ENCODE data around the gene COX19. TPM values are rescaled to one million over a fixed set of nuclear protein-coding genes. Genes with fewer than 3 reads are reported as not detected.
"Not testable (repeated sequence)": the region's sequence is repeated elsewhere in the genome, so short reads cannot be mapped to it uniquely, and the experiment has no call there.

COX19 gene
- total RNA-seq, 1 donor from 2014 or later, result 5.5 TPM

DNA sequence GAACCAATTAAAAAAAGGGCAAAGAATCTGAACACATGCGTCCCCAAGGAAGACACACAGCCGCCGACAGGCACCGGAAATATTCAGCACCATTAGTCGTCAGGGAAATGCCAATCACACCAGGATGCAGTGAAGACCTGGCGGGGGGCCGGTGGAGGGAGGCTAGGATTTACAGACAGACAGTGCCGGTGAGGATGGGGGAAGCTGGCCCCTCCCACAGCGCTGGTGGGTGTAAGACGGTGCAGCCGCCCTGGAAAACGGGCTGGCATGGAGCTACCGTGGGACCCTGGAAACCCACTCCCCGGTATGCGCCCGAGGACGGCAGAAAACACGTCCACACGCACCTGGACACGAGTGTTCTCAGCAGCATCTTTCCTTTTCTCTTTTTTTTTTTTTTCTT lies 16.1 kb downstream of the COX19 start:
- ATAC-seq, result no peak

DNA sequence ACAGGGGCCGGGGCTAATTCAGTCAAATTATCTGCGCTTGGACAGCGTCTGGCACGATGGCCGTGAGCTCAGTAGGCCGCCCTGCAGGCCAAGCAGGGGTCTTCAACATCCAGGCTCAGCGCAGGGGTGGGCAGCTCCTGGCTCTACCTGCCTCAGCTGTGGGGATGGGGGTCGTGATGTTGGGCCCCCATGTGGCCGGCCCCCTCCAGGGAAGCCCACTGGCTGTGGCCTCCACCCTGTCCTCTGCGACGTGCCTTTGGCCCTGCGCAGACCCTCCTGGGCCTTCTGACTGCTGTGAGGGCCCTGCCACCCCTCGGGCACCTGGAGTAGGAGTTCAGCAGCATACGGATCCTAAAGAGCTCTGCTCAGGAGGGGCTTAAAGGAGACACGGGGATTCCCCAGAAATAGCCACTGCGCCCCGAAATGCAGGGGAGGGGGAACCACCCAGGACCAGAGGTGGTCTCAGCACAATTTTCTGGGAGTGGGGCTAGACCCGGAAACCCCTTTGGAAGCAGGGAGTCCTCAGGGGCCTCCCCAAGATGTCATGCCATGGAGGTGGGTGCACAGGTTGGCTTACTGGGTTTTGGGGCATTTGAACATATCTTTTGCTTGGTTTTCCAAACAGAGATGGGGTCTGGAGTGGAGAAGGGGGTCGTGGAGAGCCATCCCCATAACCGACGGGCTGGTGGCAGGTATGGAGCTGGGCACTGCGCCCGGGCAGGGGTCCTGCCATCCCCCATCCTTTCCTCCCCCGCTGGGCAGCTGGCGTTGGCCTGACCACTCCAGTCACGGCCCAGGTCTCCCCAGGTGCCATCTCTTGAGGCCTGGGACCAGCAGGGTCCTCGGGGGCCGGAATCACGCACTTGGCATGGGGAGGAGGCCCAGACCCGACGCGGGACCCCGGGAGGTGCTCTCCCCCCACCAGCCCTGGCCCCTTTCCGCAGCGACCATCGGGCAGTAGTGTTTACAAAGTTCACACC lies 16.8 kb downstream of the COX19 start:
- no peak for ATAC-seq

DNA sequence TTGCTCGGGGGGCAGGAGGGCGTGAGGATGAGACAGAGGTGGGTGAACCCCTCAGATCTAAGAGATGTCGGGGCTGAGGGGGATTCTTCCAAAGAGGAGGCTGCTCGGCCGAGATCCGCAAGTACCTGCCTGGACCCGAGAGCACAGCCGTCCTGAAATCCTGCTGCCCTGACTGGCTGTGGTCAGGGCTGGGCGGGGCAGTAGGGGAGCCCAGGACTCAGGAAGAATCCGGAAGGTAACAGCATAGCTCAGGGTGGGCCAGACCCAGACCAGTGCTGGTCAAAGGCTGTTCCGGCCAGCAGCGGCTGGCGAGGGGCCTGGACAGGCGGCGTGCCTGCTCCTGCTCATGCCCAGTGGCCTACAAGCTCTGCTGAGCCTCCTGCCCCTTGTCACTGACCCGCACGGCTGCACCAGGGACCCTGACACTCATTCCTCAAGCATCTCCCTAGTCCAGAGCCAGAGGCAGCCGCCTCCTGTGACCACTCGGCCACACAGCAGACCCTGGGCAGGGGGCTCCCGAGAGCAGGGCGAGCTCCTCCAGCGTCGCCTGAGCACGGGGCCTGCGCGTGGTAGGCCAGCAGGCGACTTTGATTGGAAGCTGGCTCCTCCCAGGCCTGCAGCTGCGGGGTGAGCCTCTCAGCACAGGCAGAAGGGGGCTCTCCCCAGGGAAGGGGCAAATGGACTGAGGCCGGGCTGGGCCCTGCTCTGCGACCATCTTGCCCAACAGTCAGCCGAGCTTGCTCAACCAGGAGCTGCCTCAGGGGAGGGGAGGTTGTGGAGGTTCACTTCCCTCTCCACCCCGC lies 17.7 kb downstream of the COX19 start:
- no peak for ATAC-seq

GRCh38 chr7:956031-956430 lies 19.3 kb downstream of the COX19 start:
- ATAC-seq, result no peak

DNA sequence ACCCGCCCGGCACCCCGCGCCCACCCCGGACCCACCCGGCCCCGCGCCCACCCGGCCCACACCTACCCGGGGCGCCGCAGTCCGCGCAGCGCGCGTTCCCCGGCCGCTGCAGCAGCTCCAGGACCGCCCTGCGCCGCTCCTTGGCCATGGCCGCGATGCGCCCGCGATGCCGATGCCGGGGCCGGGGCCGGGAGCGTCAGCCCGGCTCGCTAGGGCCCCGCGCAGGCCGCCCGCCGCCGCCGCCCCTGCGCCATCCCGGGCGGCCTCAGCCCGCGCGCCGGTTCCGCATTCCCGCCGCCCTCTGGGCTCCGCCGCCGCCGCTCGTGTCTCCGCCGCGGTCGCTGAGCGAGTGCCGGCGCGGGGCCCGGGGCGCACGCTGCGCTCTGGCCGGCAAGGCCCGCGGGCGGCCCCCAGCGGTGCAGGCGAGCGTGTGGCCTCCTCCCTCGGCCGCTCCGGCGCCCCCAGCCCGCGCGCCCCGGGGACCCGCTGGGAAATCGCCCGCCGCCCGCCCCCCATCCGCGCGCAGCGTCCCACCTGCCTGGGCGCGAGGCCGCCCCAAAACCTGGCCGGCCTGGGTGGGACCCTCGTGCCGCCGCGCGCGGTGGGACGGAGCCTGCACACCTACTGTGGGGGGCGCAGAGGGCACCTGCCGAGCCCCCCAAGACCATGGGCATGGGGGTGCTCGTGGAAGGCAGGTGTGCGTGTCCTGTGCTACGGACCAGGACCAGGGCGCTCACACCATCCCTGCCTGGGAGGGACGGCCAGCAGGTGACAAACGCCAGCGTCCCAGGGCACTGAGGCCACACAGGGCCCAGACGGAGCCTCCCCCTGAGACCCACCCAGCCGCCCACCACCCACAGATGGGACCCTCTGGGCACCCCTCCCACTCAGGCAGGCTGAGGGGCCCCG lies 20.8 kb downstream of the COX19 start, which contains the start of gene ADAP1:
ADAP1 (minus strand) TSS at position 351 of the 909 bp plus-strand sequence; CDS start at position 148, 203 bp downstream.
- peak; percentile 53 for ATAC-seq

GRCh38 chr7:953547-954327 lies 21.6 kb downstream of the COX19 start:
- peak; percentile 40 for ATAC-seq

DNA sequence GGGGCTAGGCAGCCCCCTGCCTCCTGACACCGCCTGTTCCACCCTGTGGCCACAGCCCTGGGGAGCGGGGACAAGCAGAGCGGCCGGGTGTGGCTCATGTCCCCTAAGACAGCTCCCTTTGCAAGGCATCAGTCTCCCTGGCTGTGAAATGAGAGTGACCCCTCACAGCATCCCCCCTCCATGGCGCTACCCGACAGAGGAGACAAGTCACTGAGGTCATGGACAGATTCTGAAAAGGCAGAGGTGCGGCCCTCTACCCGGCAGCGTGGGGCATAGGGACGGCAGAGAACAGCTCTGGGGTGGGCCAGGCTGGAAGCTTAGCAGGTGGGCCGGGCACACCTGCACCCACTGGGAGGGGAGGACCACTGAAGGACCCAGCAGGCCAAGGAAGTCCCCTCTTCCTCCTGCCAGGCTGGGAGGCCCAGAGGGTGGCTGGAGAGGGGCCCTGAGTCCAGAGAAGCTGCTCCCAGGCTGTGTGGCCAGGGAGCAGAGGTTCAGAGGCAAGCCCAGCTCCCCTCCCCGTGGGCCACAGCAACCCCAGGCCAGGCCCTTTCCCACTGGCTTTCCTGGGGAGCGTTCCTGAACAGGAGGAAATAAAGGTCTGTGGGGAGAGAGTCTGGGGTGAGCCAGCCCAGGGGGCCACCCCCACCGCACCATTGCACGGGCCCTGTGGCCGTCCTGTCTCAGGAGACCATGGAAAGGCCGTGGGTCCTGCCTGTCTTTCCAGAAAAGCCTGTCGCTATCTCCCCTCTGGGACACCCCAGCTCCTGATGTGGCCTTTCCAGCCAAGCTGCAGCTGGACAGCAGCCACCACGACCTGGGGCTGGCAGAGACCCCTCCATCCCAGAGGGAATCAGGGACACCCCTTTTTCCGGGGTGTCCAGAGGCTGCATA lies 22.6 kb downstream of the COX19 start:
- ATAC-seq, result no peak

GRCh38 chr7:951881-952547 lies 23.3 kb downstream of the COX19 start:
- ATAC-seq, result no peak

- no peak for ATAC-seq
These were observed 26.1 kb downstream of the COX19 start for GRCh38 chr7:949021-949934.

DNA sequence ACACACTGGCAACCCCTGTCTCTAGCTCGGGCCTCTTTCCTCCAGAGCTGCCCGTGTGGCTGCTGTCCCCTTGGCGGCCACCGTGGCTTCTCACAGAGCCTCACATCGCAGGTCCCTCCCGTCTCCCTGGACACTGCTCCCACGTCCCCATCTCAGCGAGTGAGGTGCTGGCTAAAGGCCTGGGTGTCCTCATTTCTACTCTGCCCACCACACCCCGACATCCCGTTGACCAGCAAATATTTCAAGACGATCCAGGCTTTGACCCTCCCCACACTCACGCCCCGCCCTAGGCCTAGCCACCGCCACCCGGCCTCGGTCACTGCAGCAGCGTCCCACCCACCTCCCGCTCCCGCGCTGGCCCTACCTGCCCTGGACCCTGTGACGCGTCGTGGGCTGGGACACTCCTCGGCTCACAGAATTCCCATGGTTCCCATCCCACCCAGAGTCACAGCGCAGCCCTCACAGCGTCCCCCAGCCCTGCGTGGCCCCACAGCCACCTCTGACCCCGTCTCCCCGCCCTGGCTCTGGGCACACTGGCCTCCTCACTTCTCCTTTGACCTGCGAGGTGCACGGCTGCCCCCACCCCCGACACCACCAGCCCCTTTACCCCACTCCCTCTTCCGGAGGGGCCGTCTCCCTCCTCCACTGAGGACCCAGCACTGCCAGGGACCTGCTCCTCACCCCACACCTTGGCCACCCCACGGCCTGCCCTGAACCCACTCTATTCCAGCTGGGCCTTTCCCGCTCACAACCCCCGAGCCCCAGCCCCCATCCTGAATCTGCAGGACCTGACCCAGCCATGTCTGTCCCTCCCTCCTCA lies 27.7 kb downstream of the COX19 start:
- ATAC-seq, result no peak

GRCh38 chr7:946256-946996 lies 28.9 kb downstream of the COX19 start:
- peak; percentile 1 for ATAC-seq

DNA sequence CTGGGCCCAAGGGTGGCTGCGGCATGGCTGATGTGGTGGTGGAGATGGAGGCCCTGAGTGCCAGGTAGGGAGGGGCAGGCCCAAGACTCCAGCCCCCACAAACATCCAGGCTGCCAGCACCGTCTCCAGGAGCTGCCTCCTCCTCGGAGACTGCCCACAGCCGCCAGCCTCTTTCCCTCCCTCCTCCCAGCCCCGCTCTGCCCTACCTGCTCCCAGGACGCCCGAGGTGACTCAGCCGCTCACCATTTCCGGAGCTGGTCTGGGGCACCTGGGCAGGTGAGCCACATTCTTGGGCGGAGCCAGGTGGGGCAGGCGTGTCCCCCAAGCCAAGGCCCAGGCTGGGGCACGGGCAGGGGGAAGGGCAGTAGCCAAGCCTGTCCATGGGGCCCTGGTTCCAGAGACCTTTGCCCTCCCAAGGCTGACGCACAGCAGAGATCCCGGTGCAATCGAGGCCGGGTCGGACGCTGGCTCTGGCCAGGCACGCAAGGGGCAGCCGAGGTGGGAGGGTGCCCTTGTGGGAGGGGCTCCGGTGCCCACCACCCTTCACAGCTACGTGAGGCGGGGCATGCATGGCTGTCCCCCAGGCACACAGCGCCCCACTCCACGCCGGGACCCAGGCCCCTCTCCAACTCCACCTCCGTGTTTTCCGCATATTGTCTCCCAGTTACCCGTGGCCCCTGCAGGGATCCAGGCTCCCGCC lies 29.6 kb downstream of the COX19 start:
- ATAC-seq, result peak; percentile 98

DNA sequence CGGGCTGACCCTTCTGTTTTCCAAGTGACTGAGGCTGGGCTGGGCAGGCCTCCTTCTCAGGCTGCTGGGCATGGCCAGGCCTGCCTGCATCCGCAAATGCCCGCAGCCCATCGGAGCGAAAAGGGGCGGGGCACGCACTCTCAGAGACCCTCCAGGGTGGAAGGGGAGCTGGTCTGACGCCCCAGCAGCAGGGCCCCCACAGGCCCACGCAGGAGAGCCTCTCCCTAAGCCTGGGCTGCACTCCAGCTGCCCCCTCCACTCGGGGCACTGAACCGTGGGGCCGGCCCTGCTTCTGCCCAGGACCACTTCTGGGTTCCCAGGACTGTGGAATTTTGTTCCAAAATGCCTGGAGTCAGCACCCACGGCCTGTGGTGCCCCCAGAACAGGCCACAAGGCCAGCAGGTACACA lies 30.2 kb downstream of the COX19 start:
- ATAC-seq, result peak; percentile 26

DNA sequence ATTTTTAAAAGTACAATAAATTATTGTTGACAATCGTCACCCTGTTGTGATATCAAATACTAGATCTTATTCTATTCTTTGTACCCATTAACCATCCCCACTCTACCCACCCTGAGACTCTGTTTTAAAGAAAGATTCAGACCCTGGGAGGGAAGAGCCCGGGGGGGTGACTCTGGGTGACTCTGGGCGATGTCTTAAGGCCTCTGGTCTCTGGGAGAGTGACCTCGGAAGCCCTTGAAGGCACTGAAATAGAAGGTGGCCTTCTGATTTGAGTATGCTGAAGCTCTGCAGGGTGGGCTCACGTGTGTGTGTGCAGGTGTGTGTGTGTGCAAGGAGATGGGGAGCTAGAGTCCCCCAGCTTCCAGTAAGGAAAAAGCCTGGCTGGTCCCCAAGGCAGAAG lies 30.6 kb downstream of the COX19 start:
- ATAC-seq, result no peak

- not testable (repeated sequence) for ATAC-seq
These were observed 31.6 kb downstream of the COX19 start for GRCh38 chr7:943793-944192.

Data from esophagus mucosa (tissue), 1 donor.